ENCODE data around the gene GPR135.

Gene GPR135

DNA sequence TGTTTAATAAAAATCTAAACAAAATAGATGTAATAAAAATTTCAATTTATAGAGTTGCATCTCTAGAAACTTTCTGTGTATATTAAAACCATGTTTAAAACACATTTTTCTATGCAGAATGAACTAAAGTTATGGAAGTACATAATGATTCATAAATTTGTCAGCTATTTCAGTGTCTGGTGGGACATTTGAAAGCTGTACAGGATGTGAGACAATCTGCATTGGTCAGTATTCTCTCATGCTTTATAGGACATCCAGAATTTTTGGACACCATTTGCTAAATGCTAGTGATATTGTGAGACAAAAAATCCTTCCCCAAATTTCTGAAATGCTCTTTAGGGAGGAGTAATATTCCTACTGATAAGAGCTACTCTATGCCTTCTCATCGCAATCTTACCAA lies 13.3 kb downstream of the GPR135 start:
- TF ChIP-seq, protein P1, sequence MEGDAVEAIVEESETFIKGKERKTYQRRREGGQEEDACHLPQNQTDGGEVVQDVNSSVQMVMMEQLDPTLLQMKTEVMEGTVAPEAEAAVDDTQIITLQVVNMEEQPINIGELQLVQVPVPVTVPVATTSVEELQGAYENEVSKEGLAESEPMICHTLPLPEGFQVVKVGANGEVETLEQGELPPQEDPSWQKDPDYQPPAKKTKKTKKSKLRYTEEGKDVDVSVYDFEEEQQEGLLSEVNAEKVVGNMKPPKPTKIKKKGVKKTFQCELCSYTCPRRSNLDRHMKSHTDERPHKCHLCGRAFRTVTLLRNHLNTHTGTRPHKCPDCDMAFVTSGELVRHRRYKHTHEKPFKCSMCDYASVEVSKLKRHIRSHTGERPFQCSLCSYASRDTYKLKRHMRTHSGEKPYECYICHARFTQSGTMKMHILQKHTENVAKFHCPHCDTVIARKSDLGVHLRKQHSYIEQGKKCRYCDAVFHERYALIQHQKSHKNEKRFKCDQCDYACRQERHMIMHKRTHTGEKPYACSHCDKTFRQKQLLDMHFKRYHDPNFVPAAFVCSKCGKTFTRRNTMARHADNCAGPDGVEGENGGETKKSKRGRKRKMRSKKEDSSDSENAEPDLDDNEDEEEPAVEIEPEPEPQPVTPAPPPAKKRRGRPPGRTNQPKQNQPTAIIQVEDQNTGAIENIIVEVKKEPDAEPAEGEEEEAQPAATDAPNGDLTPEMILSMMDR (IDR thresholded peaks at IDR 0.05), result no peak

DNA sequence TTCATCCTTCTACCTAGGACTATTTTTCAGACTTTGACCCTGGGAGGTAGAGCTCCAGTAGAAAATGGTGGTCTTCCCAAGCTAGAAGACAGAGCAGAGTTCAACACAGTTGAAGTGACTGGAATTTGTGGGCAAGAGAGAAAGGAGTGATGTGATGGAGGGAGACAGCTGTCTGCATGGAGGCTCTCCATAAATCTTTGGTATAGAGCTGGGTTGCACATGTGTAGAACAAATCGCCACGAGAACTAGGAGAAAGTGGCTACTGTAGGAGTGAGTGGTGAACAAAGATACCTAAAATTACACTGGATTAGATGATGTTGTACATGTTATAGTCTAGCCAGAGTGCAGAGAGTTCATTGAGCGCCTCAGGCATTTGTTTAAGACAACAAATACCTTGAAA lies 14.5 kb downstream of the GPR135 start:
- TF ChIP-seq, protein P1 (IDR thresholded peaks at IDR 0.05), result no peak

DNA sequence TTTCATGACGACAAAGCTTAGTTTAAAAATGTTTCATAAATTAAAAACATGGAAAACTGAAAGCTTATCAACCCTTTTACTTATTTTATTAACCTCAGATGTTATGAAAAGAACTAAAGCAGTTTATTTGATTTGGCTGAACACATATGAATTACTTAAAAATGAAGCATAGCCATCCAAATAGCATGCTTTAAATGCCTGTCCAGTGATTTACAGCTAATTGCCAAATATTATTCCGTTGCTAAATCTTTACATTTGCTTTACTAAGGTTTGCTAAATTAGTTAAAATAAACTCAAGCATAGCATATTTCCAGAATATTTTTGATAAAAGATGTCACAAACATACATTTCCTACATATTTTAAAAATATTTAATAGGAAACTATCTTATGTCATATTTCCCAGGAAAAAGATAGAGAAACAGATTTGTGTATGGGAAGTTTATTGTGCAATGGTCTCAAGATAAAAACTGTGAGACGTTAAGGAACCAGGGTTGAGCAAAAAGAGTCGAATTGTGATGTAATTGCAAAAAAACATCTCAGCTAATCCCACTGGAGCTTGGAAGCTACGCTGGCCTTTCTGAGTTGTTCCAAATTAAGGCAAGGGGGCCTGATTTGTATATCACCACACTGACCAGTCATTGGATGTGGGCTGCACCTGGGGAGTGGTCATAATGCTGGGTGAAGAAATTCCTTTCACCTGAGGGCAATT lies 25.8 kb downstream of the GPR135 start:
- TF ChIP-seq, protein P1 (IDR thresholded peaks at IDR 0.05), result no peak

DNA sequence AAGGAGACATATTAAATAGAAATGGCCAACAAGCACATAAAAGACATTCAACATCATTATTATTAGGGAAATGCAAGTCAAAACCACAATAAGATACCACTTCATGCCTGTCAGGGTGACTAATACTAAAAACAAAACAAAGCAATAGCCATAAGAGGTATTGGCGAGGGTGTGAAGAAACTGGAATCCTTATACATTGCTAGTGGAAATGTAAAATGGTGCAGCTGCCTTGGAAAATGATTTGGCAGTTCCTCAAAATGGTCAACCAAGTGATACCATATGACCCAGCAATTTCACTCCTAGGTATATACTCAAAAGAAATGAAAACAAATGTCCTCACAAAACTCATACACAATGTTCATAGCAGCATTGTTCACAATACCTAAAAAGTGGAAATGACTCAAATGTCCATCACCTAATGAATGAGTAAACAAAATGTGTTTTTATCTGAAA lies 27.0 kb downstream of the GPR135 start:
- TF ChIP-seq, protein P1 (IDR thresholded peaks at IDR 0.05), result no peak

DNA sequence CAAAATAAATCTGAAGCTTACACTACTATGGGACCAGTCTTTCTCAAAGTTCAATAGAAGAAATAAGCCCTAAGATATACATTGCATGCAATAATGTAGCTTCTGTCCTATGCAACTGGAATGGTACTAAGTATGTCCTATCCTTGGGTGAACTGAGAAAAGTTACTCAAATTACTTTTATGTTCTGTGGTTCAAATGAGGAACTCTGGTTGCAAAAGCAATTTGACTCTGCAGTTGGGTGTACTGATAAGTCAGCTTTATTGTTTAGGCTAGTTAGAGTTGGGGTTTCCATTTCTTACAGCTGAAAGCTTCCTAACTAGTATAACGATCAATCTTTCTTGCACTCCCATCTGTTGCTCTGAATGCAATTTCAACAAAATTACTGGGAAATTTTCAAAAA lies 29.2 kb downstream of the GPR135 start:
- TF ChIP-seq, protein P1 (IDR thresholded peaks at IDR 0.05), result no peak

DNA sequence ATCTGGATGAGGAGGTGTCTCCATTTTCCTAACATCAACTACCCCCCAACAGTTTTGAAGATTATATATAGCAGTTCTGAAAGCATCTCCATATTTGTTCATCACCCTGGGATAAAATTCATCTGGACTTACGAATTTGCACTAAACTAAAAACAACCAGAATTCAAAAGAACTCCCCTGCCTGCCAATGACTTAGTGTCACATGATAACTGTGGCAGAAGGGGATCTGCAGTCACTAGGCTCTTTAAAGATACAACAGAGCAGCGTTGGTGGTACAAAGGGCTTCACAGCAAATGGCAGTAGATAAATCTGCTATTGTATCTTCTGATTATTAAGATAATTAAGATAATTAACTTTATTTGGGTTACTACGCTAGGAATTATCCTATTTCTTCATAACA lies 30.1 kb downstream of the GPR135 start:
- TF ChIP-seq, protein P1 (IDR thresholded peaks at IDR 0.05), result no peak

DNA sequence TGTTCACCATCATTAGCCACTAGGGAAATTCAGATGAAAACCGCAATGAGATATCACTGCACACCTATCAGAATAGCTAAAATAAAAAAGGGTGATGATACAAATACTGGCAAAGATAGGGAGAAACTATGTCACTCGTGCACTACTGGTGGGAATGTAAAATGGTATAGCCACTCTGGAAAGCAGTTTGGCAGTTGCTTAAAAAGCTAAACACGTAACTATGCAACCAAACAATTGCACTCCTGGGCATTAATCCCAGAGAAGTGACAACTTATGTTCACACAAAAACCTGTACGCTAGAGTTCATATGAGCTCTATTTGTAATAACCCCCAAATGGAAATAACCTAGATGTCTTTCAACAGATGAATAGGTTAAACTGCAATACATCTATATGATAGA lies 35.4 kb downstream of the GPR135 start:
- TF ChIP-seq, protein P1 (IDR thresholded peaks at IDR 0.05), result no peak

DNA sequence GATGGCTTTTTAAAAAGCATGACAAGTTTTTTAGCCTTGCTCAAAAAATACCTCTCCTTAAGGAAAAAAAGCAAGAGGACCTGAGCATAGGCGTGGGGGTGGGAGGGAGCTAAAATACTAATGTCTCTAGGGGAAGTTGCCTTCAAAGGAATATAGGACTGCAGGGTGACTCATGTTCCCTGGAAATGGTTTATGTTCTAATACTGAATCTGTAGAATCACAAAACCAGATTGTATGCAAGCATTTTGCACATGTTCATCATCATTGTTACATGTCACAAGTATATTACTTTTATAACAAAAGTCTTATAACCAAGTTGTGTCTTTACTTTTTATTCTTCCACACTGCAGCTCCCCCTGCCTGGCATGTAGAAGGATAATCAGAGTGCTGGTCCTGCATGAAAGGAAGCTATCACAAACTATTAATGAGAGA lies 36.6 kb downstream of the GPR135 start:
- TF ChIP-seq, protein P1 (IDR thresholded peaks at IDR 0.05), result no peak
